Neural progenitor cell (in vitro differentiated cells): ENCODE data around the gene RAD54L2.
"Not testable (repeated sequence)": the region's sequence is repeated elsewhere in the genome, so short reads cannot be mapped to it uniquely, and the experiment has no call there.

Experiments used
- CTCF ChIP-seq: fragments of 200-600 bp; sonication (generic); IDR thresholded peaks from 2 replicates; pipeline ENCODE4 v1.5.1; 2017; ENCODE audit warnings: antibody characterized with exemption, mild to moderate bottlenecking
- EZH2 ChIP-seq: fragments of 200-600 bp; sonication (generic); IDR thresholded peaks from 2 replicates; pipeline ENCODE4 v1.6.1; 2017; ENCODE audit warnings: antibody characterized with exemption, mild to moderate bottlenecking, moderate library complexity

- TF ChIP-seq CTCF, EZH2: not testable (repeated sequence)
Observed at GRCh38 chr3:51562403-51562802, 23.9 kb downstream of the RAD54L2 start.
